Measurements from ENCODE around the gene MUS81. TPM values are rescaled to one million over a fixed set of nuclear protein-coding genes. Genes with fewer than 3 reads are reported as not detected.

The MUS81 gene
- total and polyA plus RNA-seq, 2 of the 13 experiments (the other 11 are each of a cell fraction or from before 2014, with no cell fraction given), result 25.6 to 30.2 TPM

- TF ChIP-seq, protein P1, sequence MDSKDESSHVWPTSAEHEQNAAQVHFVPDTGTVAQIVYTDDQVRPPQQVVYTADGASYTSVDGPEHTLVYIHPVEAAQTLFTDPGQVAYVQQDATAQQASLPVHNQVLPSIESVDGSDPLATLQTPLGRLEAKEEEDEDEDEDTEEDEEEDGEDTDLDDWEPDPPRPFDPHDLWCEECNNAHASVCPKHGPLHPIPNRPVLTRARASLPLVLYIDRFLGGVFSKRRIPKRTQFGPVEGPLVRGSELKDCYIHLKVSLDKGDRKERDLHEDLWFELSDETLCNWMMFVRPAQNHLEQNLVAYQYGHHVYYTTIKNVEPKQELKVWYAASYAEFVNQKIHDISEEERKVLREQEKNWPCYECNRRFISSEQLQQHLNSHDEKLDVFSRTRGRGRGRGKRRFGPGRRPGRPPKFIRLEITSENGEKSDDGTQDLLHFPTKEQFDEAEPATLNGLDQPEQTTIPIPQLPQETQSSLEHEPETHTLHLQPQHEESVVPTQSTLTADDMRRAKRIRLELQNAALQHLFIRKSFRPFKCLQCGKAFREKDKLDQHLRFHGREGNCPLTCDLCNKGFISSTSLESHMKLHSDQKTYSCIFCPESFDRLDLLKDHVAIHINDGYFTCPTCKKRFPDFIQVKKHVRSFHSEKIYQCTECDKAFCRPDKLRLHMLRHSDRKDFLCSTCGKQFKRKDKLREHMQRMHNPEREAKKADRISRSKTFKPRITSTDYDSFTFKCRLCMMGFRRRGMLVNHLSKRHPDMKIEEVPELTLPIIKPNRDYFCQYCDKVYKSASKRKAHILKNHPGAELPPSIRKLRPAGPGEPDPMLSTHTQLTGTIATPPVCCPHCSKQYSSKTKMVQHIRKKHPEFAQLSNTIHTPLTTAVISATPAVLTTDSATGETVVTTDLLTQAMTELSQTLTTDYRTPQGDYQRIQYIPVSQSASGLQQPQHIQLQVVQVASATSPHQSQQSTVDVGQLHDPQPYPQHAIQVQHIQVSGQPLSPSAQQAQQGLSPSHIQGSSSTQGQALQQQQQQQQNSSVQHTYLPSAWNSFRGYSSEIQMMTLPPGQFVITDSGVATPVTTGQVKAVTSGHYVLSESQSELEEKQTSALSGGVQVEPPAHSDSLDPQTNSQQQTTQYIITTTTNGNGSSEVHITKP (CRISPR knock-in tag; IDR thresholded peaks at IDR 0.05; ENCODE audit: low read depth), result 0 out of 2 replicates have a peak, but pooled peaks have one; percentile 57
- TF ChIP-seq ATF7 (IDR thresholded peaks at IDR 0.05) (no peak), ATF7 (CRISPR knock-in tag; IDR thresholded peaks at IDR 0.05) (no peak; the same call in 1 of the 2 replicates), JDP2 (CRISPR knock-in tag; IDR thresholded peaks at IDR 0.05; ENCODE audit: borderline replicate concordance) (no peak), RARG (CRISPR knock-in tag; IDR thresholded peaks at IDR 0.05; ENCODE audit: low read depth) (no peak), CREB3 (CRISPR knock-in tag; IDR thresholded peaks at IDR 0.05) (no peak), ZNF24 (IDR thresholded peaks at IDR 0.05) (no peak), HDAC2 (CRISPR knock-in tag; IDR thresholded peaks at IDR 0.05) (peak; percentile 66; the same call in 1 of the 2 replicates), PHF5A (CRISPR knock-in tag; IDR thresholded peaks at IDR 0.05; ENCODE audit: low read depth, unreplicated experiment) (peak; percentile 19), ZNF512 (CRISPR knock-in tag; IDR thresholded peaks at IDR 0.05) (no peak), ELF1 (CRISPR knock-in tag; IDR thresholded peaks at IDR 0.05) (peak; percentile 80), RBAK (CRISPR knock-in tag; IDR thresholded peaks at IDR 0.05) (no peak)
- TF ChIP-seq, protein P2, sequence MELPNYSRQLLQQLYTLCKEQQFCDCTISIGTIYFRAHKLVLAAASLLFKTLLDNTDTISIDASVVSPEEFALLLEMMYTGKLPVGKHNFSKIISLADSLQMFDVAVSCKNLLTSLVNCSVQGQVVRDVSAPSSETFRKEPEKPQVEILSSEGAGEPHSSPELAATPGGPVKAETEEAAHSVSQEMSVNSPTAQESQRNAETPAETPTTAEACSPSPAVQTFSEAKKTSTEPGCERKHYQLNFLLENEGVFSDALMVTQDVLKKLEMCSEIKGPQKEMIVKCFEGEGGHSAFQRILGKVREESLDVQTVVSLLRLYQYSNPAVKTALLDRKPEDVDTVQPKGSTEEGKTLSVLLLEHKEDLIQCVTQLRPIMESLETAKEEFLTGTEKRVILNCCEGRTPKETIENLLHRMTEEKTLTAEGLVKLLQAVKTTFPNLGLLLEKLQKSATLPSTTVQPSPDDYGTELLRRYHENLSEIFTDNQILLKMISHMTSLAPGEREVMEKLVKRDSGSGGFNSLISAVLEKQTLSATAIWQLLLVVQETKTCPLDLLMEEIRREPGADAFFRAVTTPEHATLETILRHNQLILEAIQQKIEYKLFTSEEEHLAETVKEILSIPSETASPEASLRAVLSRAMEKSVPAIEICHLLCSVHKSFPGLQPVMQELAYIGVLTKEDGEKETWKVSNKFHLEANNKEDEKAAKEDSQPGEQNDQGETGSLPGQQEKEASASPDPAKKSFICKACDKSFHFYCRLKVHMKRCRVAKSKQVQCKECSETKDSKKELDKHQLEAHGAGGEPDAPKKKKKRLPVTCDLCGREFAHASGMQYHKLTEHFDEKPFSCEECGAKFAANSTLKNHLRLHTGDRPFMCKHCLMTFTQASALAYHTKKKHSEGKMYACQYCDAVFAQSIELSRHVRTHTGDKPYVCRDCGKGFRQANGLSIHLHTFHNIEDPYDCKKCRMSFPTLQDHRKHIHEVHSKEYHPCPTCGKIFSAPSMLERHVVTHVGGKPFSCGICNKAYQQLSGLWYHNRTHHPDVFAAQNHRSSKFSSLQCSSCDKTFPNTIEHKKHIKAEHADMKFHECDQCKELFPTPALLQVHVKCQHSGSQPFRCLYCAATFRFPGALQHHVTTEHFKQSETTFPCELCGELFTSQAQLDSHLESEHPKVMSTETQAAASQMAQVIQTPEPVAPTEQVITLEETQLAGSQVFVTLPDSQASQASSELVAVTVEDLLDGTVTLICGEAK (IDR thresholded peaks at IDR 0.05), result no peak
- TF ChIP-seq, protein P2 (CRISPR knock-in tag; IDR thresholded peaks at IDR 0.05), result peak; percentile 74; the same call in 1 of the 2 replicates
Measured at GRCh38 chr11:65873318-65874156, 13.3 kb downstream of the MUS81 start (continued).

Data from HepG2 (cell line).